GM23248 (cell line): ENCODE data around the gene SLC44A4.

Source experiments
- EZH2 ChIP-seq: fragments of 200-600 bp; sonication (generic); IDR thresholded peaks from 2 replicates; pipeline ENCODE4 v1.6.1; 2018; ENCODE audit warnings: antibody characterized with exemption, mild to moderate bottlenecking; ENCODE audit not compliant: insufficient read depth, poor library complexity, severe bottlenecking
- EZH2phosphoT487 ChIP-seq: fragments of 200-600 bp; sonication (generic); IDR thresholded peaks from 2 replicates; pipeline ENCODE4 v1.6.1; 2018; ENCODE audit warnings: antibody characterized with exemption, moderate library complexity, mild to moderate bottlenecking, low read depth; ENCODE audit not compliant: insufficient read depth

- TF ChIP-seq EZH2 (no peak), EZH2phosphoT487 (no peak)
Observed at GRCh38 chr6:31869343-31869742, 9.5 kb downstream of the SLC44A4 start.
